ENCODE data around the gene CGRRF1.

The CGRRF1 gene

GRCh38 chr14:54524410-54524809 is 14.7 kb downstream of the CGRRF1 start:
- no peak overlapping the region for H3K4me3 ChIP-seq (ENCODE audit: low read length, poor library complexity, severe bottlenecking)
- no peaks in the 10 kb centered on the region for H3K9me3 ChIP-seq (ENCODE audit: insufficient read depth, low read depth, low read length)
- H3K4me2 ChIP-seq (ENCODE audit: low read depth, low read length, poor library complexity, severe bottlenecking), result no peak overlapping the region
- H3F3A ChIP-seq (ENCODE audit: low read depth), result no peaks in the 10 kb centered on the region
- H3K27me3 ChIP-seq (ENCODE audit: insufficient read depth, low read length, poor library complexity, severe bottlenecking), result no peaks in the 10 kb centered on the region
- H3K9me2 ChIP-seq (replicated peaks; ENCODE audit: low read depth, low read length), result no peaks in the 10 kb centered on the region
- TF ChIP-seq EZH2phosphoT487 (IDR thresholded peaks at IDR 0.05; ENCODE audit: borderline replicate concordance), result no peak
- TF ChIP-seq CTCF (conservative IDR thresholded peaks at IDR 0.05; ENCODE audit: low read length), result no peak
- no peaks in the 10 kb centered on the region for H3K4me1 ChIP-seq (ENCODE audit: insufficient read depth, low read length, poor library complexity, severe bottlenecking)
- H3K9ac ChIP-seq (ENCODE audit: low read depth, low read length, poor library complexity, severe bottlenecking), result no peak overlapping the region
- no peaks in the 10 kb centered on the region for H4K20me1 ChIP-seq (ENCODE audit: insufficient read depth, low read length, poor library complexity, severe bottlenecking)
- H2AFZ ChIP-seq (ENCODE audit: low read length), result no peak overlapping the region
- peaks cover 30% of the 10 kb centered on the region; the same call in 1 of the 2 replicates for H3K36me3 ChIP-seq (ENCODE audit: insufficient read depth, low read length)
- peaks cover 7% of the 10 kb centered on the region; the same call in 1 of the 2 replicates for H3K79me2 ChIP-seq (ENCODE audit: insufficient read depth, low read length)

- peaks cover 32% of the 10 kb centered on the region; the same call in 1 of the 2 replicates for H3K36me3 ChIP-seq (ENCODE audit: insufficient read depth, low read length)
Observed at GRCh38 chr14:54528973-54529372, 19.3 kb downstream of the CGRRF1 start.

GRCh38 chr14:54529811-54530210 is 20.1 kb downstream of the CGRRF1 start:
- H4K20me1 ChIP-seq (ENCODE audit: insufficient read depth, low read length, poor library complexity, severe bottlenecking), result no peaks in the 10 kb centered on the region
- TF ChIP-seq CTCF (conservative IDR thresholded peaks at IDR 0.05; ENCODE audit: low read length) (no peak), EZH2phosphoT487 (IDR thresholded peaks at IDR 0.05; ENCODE audit: borderline replicate concordance) (no peak)
- H3K79me2 ChIP-seq (ENCODE audit: insufficient read depth, low read length), result no peaks in the 10 kb centered on the region
- no peaks in the 10 kb centered on the region for H3K9me3 ChIP-seq (ENCODE audit: insufficient read depth, low read depth, low read length)
- no peaks in the 10 kb centered on the region for H3K9me2 ChIP-seq (replicated peaks; ENCODE audit: low read depth, low read length)
- H3K27me3 ChIP-seq (ENCODE audit: insufficient read depth, low read length, poor library complexity, severe bottlenecking), result no peaks in the 10 kb centered on the region
- no peaks in the 10 kb centered on the region for H3K4me1 ChIP-seq (ENCODE audit: insufficient read depth, low read length, poor library complexity, severe bottlenecking)
- H3F3A ChIP-seq (ENCODE audit: low read depth), result no peaks in the 10 kb centered on the region
- H3K4me2 ChIP-seq (ENCODE audit: low read depth, low read length, poor library complexity, severe bottlenecking), result no peak overlapping the region
- no peak overlapping the region for H3K9ac ChIP-seq (ENCODE audit: low read depth, low read length, poor library complexity, severe bottlenecking)
- peaks cover 28% of the 10 kb centered on the region; the same call in 1 of the 2 replicates for H3K36me3 ChIP-seq (ENCODE audit: insufficient read depth, low read length)
- H3K4me3 ChIP-seq (ENCODE audit: low read length, poor library complexity, severe bottlenecking), result no peak overlapping the region
- H2AFZ ChIP-seq (ENCODE audit: low read length), result no peak overlapping the region

More at GRCh38 chr14:54528973-54529372, 19.3 kb downstream of the CGRRF1 start:
- H3K27me3 ChIP-seq (ENCODE audit: insufficient read depth, low read length, poor library complexity, severe bottlenecking), result no peaks in the 10 kb centered on the region
- H3K9me3 ChIP-seq (ENCODE audit: insufficient read depth, low read depth, low read length), result no peaks in the 10 kb centered on the region
- H2AFZ ChIP-seq (ENCODE audit: low read length), result no peak overlapping the region
- H3K9me2 ChIP-seq (replicated peaks; ENCODE audit: low read depth, low read length), result no peaks in the 10 kb centered on the region
- H3K4me3 ChIP-seq (ENCODE audit: low read length, poor library complexity, severe bottlenecking), result no peak overlapping the region
- no peaks in the 10 kb centered on the region for H3F3A ChIP-seq (ENCODE audit: low read depth)
- H3K9ac ChIP-seq (ENCODE audit: low read depth, low read length, poor library complexity, severe bottlenecking), result no peak overlapping the region
- no peaks in the 10 kb centered on the region for H4K20me1 ChIP-seq (ENCODE audit: insufficient read depth, low read length, poor library complexity, severe bottlenecking)
- TF ChIP-seq CTCF (conservative IDR thresholded peaks at IDR 0.05; ENCODE audit: low read length), result no peak
- TF ChIP-seq EZH2phosphoT487 (IDR thresholded peaks at IDR 0.05; ENCODE audit: borderline replicate concordance), result no peak
- H3K79me2 ChIP-seq (ENCODE audit: insufficient read depth, low read length), result no peaks in the 10 kb centered on the region
- H3K4me2 ChIP-seq (ENCODE audit: low read depth, low read length, poor library complexity, severe bottlenecking), result no peak overlapping the region
- no peaks in the 10 kb centered on the region for H3K4me1 ChIP-seq (ENCODE audit: insufficient read depth, low read length, poor library complexity, severe bottlenecking)

Data from Loucy (cell line).